ENCODE data around the gene COL16A1. TPM values are rescaled to one million over a fixed set of nuclear protein-coding genes. Genes with fewer than 3 reads are reported as not detected.

COL16A1 gene
- total and polyA plus RNA-seq, 5 donors from 2014 or later = not detected

- DNase-seq = no peak
- Histone ChIP-seq H3K4me1 (ENCODE audit: control insufficient read depth, insufficient read depth, low read length, poor library complexity, severe bottlenecking) (peaks cover 5% of the 10 kb centered on the region), H3K27ac (ENCODE audit: insufficient read depth, low read length, poor library complexity, severe bottlenecking) (no peak overlapping the region), H3K4me3 (ENCODE audit: low read depth, low read length) (no peak overlapping the region), H3K27me3 (ENCODE audit: control insufficient read depth, insufficient read depth, low read length) (no peaks in the 10 kb centered on the region), H3K36me3 (ENCODE audit: control insufficient read depth, insufficient read depth, low read length) (no peaks in the 10 kb centered on the region), H3K9me3 (ENCODE audit: control insufficient read depth in 2 of 2, low read length in 2 of 2) (no peaks in the 10 kb centered on the region)
- H3K27me3 Mint-ChIP-seq = peaks cover 14% of the 10 kb centered on the region
- H3K4me3 Mint-ChIP-seq = no peak overlapping the region
- ATAC-seq (ENCODE audit: low read depth in 2 of 2) = no peak
- no peak overlapping the region for H3K27ac Mint-ChIP-seq
- no peaks in the 10 kb centered on the region for H3K36me3 Mint-ChIP-seq
- H3K4me1 Mint-ChIP-seq = peaks cover 0 to 7% (median 3%) of the 10 kb centered on the region in 4 donors
- H3K9me3 Mint-ChIP-seq = no peaks in the 10 kb centered on the region
These were observed 38.5 kb downstream of the COL16A1 start for GRCh38 chr1:31665234-31665878.

GRCh38 chr1:31664528-31664927, 39.3 kb downstream of the COL16A1 start:
- ATAC-seq (ENCODE audit: low read depth in 2 of 2) (no peak), DNase-seq (no peak)
- H3K27me3 Mint-ChIP-seq = peaks cover 7% of the 10 kb centered on the region
- no peaks in the 10 kb centered on the region for H3K36me3 ChIP-seq (ENCODE audit: control insufficient read depth, insufficient read depth, low read length)
- H3K9me3 Mint-ChIP-seq = peaks cover 0 to 1% (median 0%) of the 10 kb centered on the region in 7 donors
- no peak overlapping the region for H3K4me3 ChIP-seq (ENCODE audit: low read depth, low read length)
- H3K9me3 ChIP-seq (ENCODE audit: control insufficient read depth in 2 of 2, low read length in 2 of 2) = no peaks in the 10 kb centered on the region
- H3K27ac ChIP-seq (ENCODE audit: insufficient read depth, low read length, poor library complexity, severe bottlenecking) = no peak overlapping the region
- H3K36me3 Mint-ChIP-seq = no peaks in the 10 kb centered on the region
- H3K27ac Mint-ChIP-seq = no peak overlapping the region
- no peaks in the 10 kb centered on the region for H3K4me1 ChIP-seq (ENCODE audit: control insufficient read depth, insufficient read depth, low read length, poor library complexity, severe bottlenecking)
- H3K27me3 ChIP-seq (ENCODE audit: control insufficient read depth, insufficient read depth, low read length) = no peaks in the 10 kb centered on the region
- peaks cover 0 to 2% (median under 1%) of the 10 kb centered on the region in 4 donors for H3K4me1 Mint-ChIP-seq
- H3K4me3 Mint-ChIP-seq = no peak overlapping the region

- Mint-ChIP-seq H3K4me1 (peaks cover 0 to 2% (median 0%) of the 10 kb centered on the region in 4 donors), H3K27ac (no peak overlapping the region), H3K9me3 (peaks cover 0 to 1% (median 0%) of the 10 kb centered on the region in 7 donors), H3K4me3 (no peak overlapping the region), H3K27me3 (peaks cover 5% of the 10 kb centered on the region), H3K36me3 (no peaks in the 10 kb centered on the region)
- ATAC-seq (ENCODE audit: low read depth in 2 of 2) (peak in 1 of 2 donors; percentile 51), DNase-seq (peak; percentile 15 to 42 (median 38))
- H3K9me3 ChIP-seq (ENCODE audit: control insufficient read depth in 2 of 2, low read length in 2 of 2) = no peaks in the 10 kb centered on the region
- no peaks in the 10 kb centered on the region for H3K36me3 ChIP-seq (ENCODE audit: control insufficient read depth, insufficient read depth, low read length)
- H3K27me3 ChIP-seq (ENCODE audit: control insufficient read depth, insufficient read depth, low read length) = no peaks in the 10 kb centered on the region
- no peak overlapping the region for H3K4me3 ChIP-seq (ENCODE audit: low read depth, low read length)
- no peak overlapping the region for H3K27ac ChIP-seq (ENCODE audit: insufficient read depth, low read length, poor library complexity, severe bottlenecking)
- no peaks in the 10 kb centered on the region for H3K4me1 ChIP-seq (ENCODE audit: control insufficient read depth, insufficient read depth, low read length, poor library complexity, severe bottlenecking)
These were observed 40.0 kb downstream of the COL16A1 start for GRCh38 chr1:31663622-31664452.

GRCh38 chr1:31662463-31662862, 41.4 kb downstream of the COL16A1 start:
- ATAC-seq (ENCODE audit: low read depth in 2 of 2) = no peak
- Mint-ChIP-seq H3K4me1 (peaks cover 0 to 2% (median 0%) of the 10 kb centered on the region in 4 donors), H3K36me3 (no peaks in the 10 kb centered on the region), H3K4me3 (no peak overlapping the region), H3K9me3 (peaks cover 0 to 1% (median 0%) of the 10 kb centered on the region in 7 donors), H3K27me3 (peaks cover 5% of the 10 kb centered on the region), H3K27ac (no peak overlapping the region)
- H3K27ac ChIP-seq (ENCODE audit: insufficient read depth, low read length, poor library complexity, severe bottlenecking) = no peak overlapping the region
- DNase-seq = no peak
- H3K4me1 ChIP-seq (ENCODE audit: control insufficient read depth, insufficient read depth, low read length, poor library complexity, severe bottlenecking) = no peaks in the 10 kb centered on the region
- H3K27me3 ChIP-seq (ENCODE audit: control insufficient read depth, insufficient read depth, low read length) = no peaks in the 10 kb centered on the region
- H3K36me3 ChIP-seq (ENCODE audit: control insufficient read depth, insufficient read depth, low read length) = no peaks in the 10 kb centered on the region
- no peaks in the 10 kb centered on the region for H3K9me3 ChIP-seq (ENCODE audit: control insufficient read depth in 2 of 2, low read length in 2 of 2)
- no peak overlapping the region for H3K4me3 ChIP-seq (ENCODE audit: low read depth, low read length)

GRCh38 chr1:31661856-31662255, 42.0 kb downstream of the COL16A1 start:
- Mint-ChIP-seq H3K4me3 (no peak overlapping the region), H3K27ac (no peak overlapping the region), H3K36me3 (no peaks in the 10 kb centered on the region), H3K9me3 (peaks cover 0 to 1% (median 0%) of the 10 kb centered on the region in 7 donors), H3K27me3 (peaks cover 5% of the 10 kb centered on the region), H3K4me1 (peaks cover 0 to 2% (median 0%) of the 10 kb centered on the region in 4 donors)
- Histone ChIP-seq H3K4me1 (ENCODE audit: control insufficient read depth, insufficient read depth, low read length, poor library complexity, severe bottlenecking) (no peaks in the 10 kb centered on the region), H3K4me3 (ENCODE audit: low read depth, low read length) (no peak overlapping the region), H3K27ac (ENCODE audit: insufficient read depth, low read length, poor library complexity, severe bottlenecking) (no peak overlapping the region), H3K9me3 (ENCODE audit: control insufficient read depth in 2 of 2, low read length in 2 of 2) (no peaks in the 10 kb centered on the region), H3K27me3 (ENCODE audit: control insufficient read depth, insufficient read depth, low read length) (no peaks in the 10 kb centered on the region), H3K36me3 (ENCODE audit: control insufficient read depth, insufficient read depth, low read length) (no peaks in the 10 kb centered on the region)
- DNase-seq (no peak), ATAC-seq (ENCODE audit: low read depth in 2 of 2) (no peak)

- Mint-ChIP-seq H3K9me3 (peaks cover 0 to 1% (median 0%) of the 10 kb centered on the region in 7 donors), H3K4me3 (no peak overlapping the region), H3K36me3 (no peaks in the 10 kb centered on the region), H3K4me1 (peaks cover 0 to 2% (median 0%) of the 10 kb centered on the region in 4 donors), H3K27ac (peak overlapping the region in 1 of 3 donors; percentile 42), H3K27me3 (peaks cover 5% of the 10 kb centered on the region)
- Histone ChIP-seq H3K9me3 (ENCODE audit: control insufficient read depth in 2 of 2, low read length in 2 of 2) (no peaks in the 10 kb centered on the region), H3K27me3 (ENCODE audit: control insufficient read depth, insufficient read depth, low read length) (no peaks in the 10 kb centered on the region), H3K27ac (ENCODE audit: insufficient read depth, low read length, poor library complexity, severe bottlenecking) (no peak overlapping the region), H3K4me3 (ENCODE audit: low read depth, low read length) (no peak overlapping the region), H3K4me1 (ENCODE audit: control insufficient read depth, insufficient read depth, low read length, poor library complexity, severe bottlenecking) (no peaks in the 10 kb centered on the region), H3K36me3 (ENCODE audit: control insufficient read depth, insufficient read depth, low read length) (no peaks in the 10 kb centered on the region)
- ATAC-seq (ENCODE audit: low read depth in 2 of 2) (no peak), DNase-seq (no peak)
These were observed 42.9 kb downstream of the COL16A1 start for GRCh38 chr1:31660871-31661455.

- Mint-ChIP-seq H3K9me3 (peaks cover 0 to 1% (median 0%) of the 10 kb centered on the region in 7 donors), H3K36me3 (no peaks in the 10 kb centered on the region), H3K4me1 (peaks cover 0 to 2% (median 0%) of the 10 kb centered on the region in 4 donors), H3K27ac (peak overlapping the region in 1 of 3 donors; percentile 42), H3K27me3 (peaks cover 5% of the 10 kb centered on the region), H3K4me3 (no peak overlapping the region)
- ATAC-seq (ENCODE audit: low read depth in 2 of 2) = no peak
- no peaks in the 10 kb centered on the region for H3K27me3 ChIP-seq (ENCODE audit: control insufficient read depth, insufficient read depth, low read length)
- H3K36me3 ChIP-seq (ENCODE audit: control insufficient read depth, insufficient read depth, low read length) = no peaks in the 10 kb centered on the region
- no peak overlapping the region for H3K27ac ChIP-seq (ENCODE audit: insufficient read depth, low read length, poor library complexity, severe bottlenecking)
- H3K9me3 ChIP-seq (ENCODE audit: control insufficient read depth in 2 of 2, low read length in 2 of 2) = no peaks in the 10 kb centered on the region
- H3K4me1 ChIP-seq (ENCODE audit: control insufficient read depth, insufficient read depth, low read length, poor library complexity, severe bottlenecking) = no peaks in the 10 kb centered on the region
- DNase-seq = no peak
- H3K4me3 ChIP-seq (ENCODE audit: low read depth, low read length) = no peak overlapping the region
These were observed 43.9 kb downstream of the COL16A1 start for GRCh38 chr1:31659889-31660288.
